Right lobe of liver (tissue), 6 donors: ENCODE measurements around the gene SRM. TPM values are rescaled to one million over a fixed set of nuclear protein-coding genes. Genes with fewer than 3 reads are reported as not detected.
"Not testable (repeated sequence)": the region's sequence is repeated elsewhere in the genome, so short reads cannot be mapped to it uniquely, and the experiment has no call there.

ENCODE experiments used
- ATAC-seq, 4 donors: fragments of 200-7000 bp; cut with Tn5 transposase; one replicate each; pipeline ENCODE4 v1.9.1; 2020; ENCODE audit warnings: mild to moderate bottlenecking in 4 of 4, moderate library complexity in 4 of 4
- DNase-seq, 3 donors: peaks; one replicate each; pipeline ENCODE4 v3.0.0-alpha.2; 2020
- H3K27ac ChIP-seq, 3 donors: fragments of 200-600 bp; one replicate each; pipeline ENCODE4 v1.8.0; 2022
- H3K27me3 ChIP-seq, 2 donors: fragments of 200-600 bp; one replicate each; pipeline ENCODE4 v1.8.0; 2022
- H3K36me3 ChIP-seq, 4 donors: fragments of 200-600 bp; sonication (generic) in 1 of 4; one replicate each; pipeline versions ENCODE4 v1.5.1 to v1.8.0; 2017 to 2022; ENCODE audit warnings: control low read depth in 1 of 4
- H3K4me1 ChIP-seq, 4 donors: fragments of 200-600 bp; sonication (generic) in 1 of 4; one replicate each; pipeline versions ENCODE4 v1.5.1 to v1.8.0; 2017 to 2022; ENCODE audit warnings: control low read depth in 1 of 4
- H3K4me3 ChIP-seq, 3 donors: fragments of 200-600 bp; one replicate each; pipeline ENCODE4 v1.8.0; 2022
- H3K9me3 ChIP-seq, 4 donors: fragments of 200-600 bp; sonication (generic) in 1 of 4; one replicate each; pipeline versions ENCODE4 v1.5.1 to v1.8.0; 2017 to 2022; ENCODE audit warnings: control low read depth in 1 of 4
- POLR2A ChIP-seq: fragments of 450-650 bp; IDR thresholded peaks from one replicate; pipeline ENCODE4 v1.6.1; 2017; ENCODE audit warnings: antibody characterized with exemption, mild to moderate bottlenecking
- WGBS: methylation state at CpG from one replicate; pipeline ENCODE4 v1.1.6; 2018; ENCODE audit warnings: low coverage, low lambda C conversion rate; ENCODE audit not compliant: insufficient coverage; ENCODE audit errors: missing lambda C conversion rate; 5-methylcytosine and 5-hydroxymethylcytosine counted together
- intact Hi-C, 2 donors: fragments of 100-400 bp; cut with DNase I; formaldehyde crosslinking; loops; one replicate each; pipeline versions ENCODE4 v1.11.2 to v1.14.1; 2022
- total RNA-seq, 6 experiments: library from RNA; depleted of rRNA in 2 of 6; stranded (reverse); fragments of >200 nt in 2 of 6; fragmentation: NEBNext Ultra II Directional in 3 of 6; extraction: Animal tissue kit (Norgen Biotek cat#: 25700) in 3 of 6; gene quantifications; one replicate each; pipeline versions ENCODE4 v1.1.0 to v1.2.4, GENCODE V29; 2016 to 2023
- TF ChIP-seq, protein P1 (sequence below), 4 donors: fragments of 200-600 bp in 3 of 4; fragments of 450-650 bp in 1 of 4; IDR thresholded peaks; one replicate each; pipeline versions ENCODE4 v1.5.1 to v1.8.0; 2016 to 2022; ENCODE audit warnings: antibody characterized with exemption in 4 of 4, mild to moderate bottlenecking in 2 of 4
- donor health status: DM: no; HTN: yes; CAD: no.
- donor health status: DM: no; HTN: no; CAD: no.
- donor health status: DM: no; HTN: no; CAD: no.
- donor health status: DM: no; HTN: yes; CAD: no.
- donor health status: DM: no; HTN: yes; CAD: no.

Gene SRM
- total RNA-seq, 6 experiments from 2014 or later: 24.3 to 72.8 (median 31.6) TPM

DNA sequence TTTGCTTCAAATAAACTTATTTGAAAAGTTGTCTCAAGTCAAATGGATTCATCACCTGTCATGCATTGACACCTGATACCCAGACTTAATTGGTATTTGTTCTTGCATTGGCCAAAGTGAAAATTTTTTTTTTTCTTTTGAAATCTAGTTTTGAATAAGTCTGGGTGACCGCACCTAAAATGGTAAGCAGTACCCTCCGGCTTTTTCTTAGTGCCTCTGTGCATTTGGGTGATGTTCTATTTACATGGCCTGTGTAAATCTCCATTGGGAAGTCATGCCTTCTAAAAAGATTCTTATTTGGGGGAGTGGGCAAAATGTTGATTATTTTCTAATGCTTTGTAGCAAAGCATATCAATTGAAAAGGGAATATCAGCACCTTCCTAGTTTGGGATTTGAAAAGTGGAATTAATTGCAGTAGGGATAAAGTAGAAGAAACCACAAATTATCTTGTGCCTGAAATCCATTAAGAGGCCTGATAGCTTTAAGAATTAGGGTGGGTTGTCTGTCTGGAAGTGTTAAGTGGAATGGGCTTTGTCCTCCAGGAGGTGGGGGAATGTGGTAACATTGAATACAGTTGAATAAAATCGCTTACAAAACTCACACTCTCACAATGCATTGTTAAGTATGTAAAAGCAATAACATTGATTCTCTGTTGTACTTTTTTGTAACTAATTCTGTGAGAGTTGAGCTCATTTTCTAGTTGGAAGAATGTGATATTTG, 35.5 kb downstream of the SRM start:
- Histone ChIP-seq H3K4me1 (no peaks in the 10 kb centered on the region), H3K9me3 (no peaks in the 10 kb centered on the region), H3K4me3 (no peak overlapping the region), H3K27me3 (no peaks in the 10 kb centered on the region), H3K27ac (no peak overlapping the region), H3K36me3 (peaks cover 12 to 90% (median 42%) of the 10 kb centered on the region in 4 donors)
- no peak for ATAC-seq
- 85% methylated on average over 3 of the region's 3 CpGs for WGBS
- no peak for DNase-seq
- intact Hi-C loops: no loop called here
- no peak for TF ChIP-seq POLR2A
- TF ChIP-seq, protein P1, sequence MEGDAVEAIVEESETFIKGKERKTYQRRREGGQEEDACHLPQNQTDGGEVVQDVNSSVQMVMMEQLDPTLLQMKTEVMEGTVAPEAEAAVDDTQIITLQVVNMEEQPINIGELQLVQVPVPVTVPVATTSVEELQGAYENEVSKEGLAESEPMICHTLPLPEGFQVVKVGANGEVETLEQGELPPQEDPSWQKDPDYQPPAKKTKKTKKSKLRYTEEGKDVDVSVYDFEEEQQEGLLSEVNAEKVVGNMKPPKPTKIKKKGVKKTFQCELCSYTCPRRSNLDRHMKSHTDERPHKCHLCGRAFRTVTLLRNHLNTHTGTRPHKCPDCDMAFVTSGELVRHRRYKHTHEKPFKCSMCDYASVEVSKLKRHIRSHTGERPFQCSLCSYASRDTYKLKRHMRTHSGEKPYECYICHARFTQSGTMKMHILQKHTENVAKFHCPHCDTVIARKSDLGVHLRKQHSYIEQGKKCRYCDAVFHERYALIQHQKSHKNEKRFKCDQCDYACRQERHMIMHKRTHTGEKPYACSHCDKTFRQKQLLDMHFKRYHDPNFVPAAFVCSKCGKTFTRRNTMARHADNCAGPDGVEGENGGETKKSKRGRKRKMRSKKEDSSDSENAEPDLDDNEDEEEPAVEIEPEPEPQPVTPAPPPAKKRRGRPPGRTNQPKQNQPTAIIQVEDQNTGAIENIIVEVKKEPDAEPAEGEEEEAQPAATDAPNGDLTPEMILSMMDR (IDR thresholded peaks at IDR 0.05): no peak

DNA sequence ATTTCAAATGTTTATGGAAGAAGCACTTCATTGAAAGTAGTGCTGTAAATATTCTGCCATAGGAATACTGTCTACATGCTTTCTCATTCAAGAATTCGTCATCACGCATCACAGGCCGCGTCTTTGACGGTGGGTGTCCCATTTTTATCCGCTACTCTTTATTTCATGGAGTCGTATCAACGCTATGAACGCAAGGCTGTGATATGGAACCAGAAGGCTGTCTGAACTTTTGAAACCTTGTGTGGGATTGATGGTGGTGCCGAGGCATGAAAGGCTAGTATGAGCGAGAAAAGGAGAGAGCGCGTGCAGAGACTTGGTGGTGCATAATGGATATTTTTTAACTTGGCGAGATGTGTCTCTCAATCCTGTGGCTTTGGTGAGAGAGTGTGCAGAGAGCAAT, 36.6 kb downstream of the SRM start:
- TF ChIP-seq POLR2A: no peak
- TF ChIP-seq, protein P1 (IDR thresholded peaks at IDR 0.05): no peak
- no peaks in the 10 kb centered on the region for H3K27me3 ChIP-seq
- H3K4me1 ChIP-seq: no peaks in the 10 kb centered on the region
- DNase-seq (no peak), ATAC-seq (peak in 1 of 4 donors; percentile 5)
- intact Hi-C loops: no loop called here
- peaks cover 12 to 100% (median 51%) of the 10 kb centered on the region in 4 donors for H3K36me3 ChIP-seq
- 91% methylated on average over 14 of the region's 14 CpGs for WGBS
- no peak overlapping the region for H3K4me3 ChIP-seq
- no peaks in the 10 kb centered on the region for H3K9me3 ChIP-seq
- H3K27ac ChIP-seq: no peak overlapping the region

DNA sequence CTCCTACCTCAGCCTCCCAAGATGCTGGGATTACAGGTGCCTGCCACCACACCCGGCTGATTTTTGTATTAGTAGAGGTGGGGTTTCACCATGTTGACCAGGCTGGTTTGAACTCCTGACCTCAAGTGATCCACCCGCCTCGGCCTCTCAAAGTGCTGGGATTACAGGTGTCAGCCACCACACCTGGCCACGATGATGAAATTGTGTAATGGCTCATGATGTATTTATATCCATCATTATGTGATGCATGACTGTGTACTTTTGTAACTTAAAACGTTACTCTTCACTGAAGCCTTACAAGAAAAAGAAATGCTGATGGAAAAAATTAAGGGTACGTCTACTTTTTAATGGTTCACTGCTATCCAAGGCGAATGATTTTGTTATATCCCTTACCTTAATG, 39.8 kb downstream of the SRM start:
- Histone ChIP-seq H3K36me3 (peaks cover 8 to 98% (median 53%) of the 10 kb centered on the region in 4 donors), H3K27me3 (no peaks in the 10 kb centered on the region), H3K4me1 (no peaks in the 10 kb centered on the region), H3K4me3 (no peak overlapping the region), H3K9me3 (no peaks in the 10 kb centered on the region), H3K27ac (no peak overlapping the region)
- intact Hi-C loops: no loop called here
- WGBS: 82% methylated on average over 7 of the region's 7 CpGs
- DNase-seq: no peak
- TF ChIP-seq, protein P1 (IDR thresholded peaks at IDR 0.05): no peak
- no peak for TF ChIP-seq POLR2A
- ATAC-seq: no peak

DNA sequence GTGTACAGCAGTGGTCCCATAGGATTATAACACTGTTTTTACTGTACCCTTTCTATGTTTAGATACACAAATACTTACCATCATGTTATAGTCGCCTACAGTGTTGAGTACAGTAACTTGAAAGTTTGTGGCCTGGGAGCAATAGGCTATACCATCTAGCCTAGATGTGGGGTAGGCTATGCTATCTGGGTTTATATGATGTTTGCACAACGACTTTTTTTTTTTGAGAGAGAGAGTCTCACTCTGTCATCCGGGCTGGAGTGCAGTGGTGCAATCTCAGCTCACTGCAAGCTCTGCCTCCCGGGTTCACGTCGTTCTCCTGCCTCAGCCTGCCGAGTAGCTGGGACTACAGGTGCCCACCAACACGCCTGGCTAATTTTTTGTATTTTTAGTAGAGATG, 40.5 kb downstream of the SRM start:
- H3K4me1 ChIP-seq, intact Hi-C loops, H3K27ac ChIP-seq, H3K9me3 ChIP-seq, H3K27me3 ChIP-seq, DNase-seq, H3K4me3 ChIP-seq: not testable (repeated sequence)
- WGBS: 48% methylated on average over 4 of the region's 8 CpGs
- peaks cover 8 to 98% (median 57%) of the 10 kb centered on the region in 4 donors for H3K36me3 ChIP-seq
- peak in 1 of 4 donors; percentile 10 for ATAC-seq

DNA sequence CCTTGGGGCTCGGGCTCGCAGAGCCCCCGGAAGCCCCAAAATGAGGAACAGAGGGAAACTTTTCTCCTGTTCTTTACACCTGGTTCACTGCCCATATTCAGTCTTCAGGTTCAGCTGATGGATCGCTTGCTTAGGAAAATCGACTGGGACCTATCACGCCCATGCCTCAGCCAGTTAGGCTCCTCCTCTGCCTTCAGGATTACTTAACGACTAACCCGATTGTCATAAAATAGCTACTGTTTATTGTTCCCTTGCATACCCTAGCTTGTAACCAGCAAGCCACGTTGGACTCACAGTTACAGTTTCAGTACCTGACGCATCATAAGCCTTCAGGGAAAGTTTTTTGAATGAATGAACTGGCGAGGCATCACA, 46.7 kb downstream of the SRM start:
- intact Hi-C loops: no loop called here
- ATAC-seq (no peak), DNase-seq (no peak)
- TF ChIP-seq POLR2A: no peak
- TF ChIP-seq, protein P1 (IDR thresholded peaks at IDR 0.05): no peak
- peaks cover 0 to 21% (median 7%) of the 10 kb centered on the region in 4 donors for H3K4me1 ChIP-seq
- H3K27ac ChIP-seq: peak overlapping the region in 2 of 3 donors; percentile 95 to 96
- H3K4me3 ChIP-seq: peak overlapping the region; percentile 96 to 99 (median 99)
- WGBS: 0% methylated on average over 11 of the region's 11 CpGs
- H3K36me3 ChIP-seq: peaks cover 0 to 45% (median 29%) of the 10 kb centered on the region in 4 donors
- no peaks in the 10 kb centered on the region for H3K27me3 ChIP-seq
- no peaks in the 10 kb centered on the region for H3K9me3 ChIP-seq
